ENCODE data around the gene TANGO2.

- TF ChIP-seq CTCF (IDR thresholded peaks at IDR 0.05) (no peak), POLR2A (IDR thresholded peaks at IDR 0.05) (no peak)
Measured at GRCh38 chr22:20018001-20018400, 2.9 kb upstream of the TANGO2 start.

All from body of pancreas (tissue), 4 donors.